ENCODE data around the gene ID2. TPM values are rescaled to one million over a fixed set of nuclear protein-coding genes. Genes with fewer than 3 reads are reported as not detected.

ID2 gene
- total RNA-seq, 1 experiment from 2014 or later, result 48.6 TPM

DNA sequence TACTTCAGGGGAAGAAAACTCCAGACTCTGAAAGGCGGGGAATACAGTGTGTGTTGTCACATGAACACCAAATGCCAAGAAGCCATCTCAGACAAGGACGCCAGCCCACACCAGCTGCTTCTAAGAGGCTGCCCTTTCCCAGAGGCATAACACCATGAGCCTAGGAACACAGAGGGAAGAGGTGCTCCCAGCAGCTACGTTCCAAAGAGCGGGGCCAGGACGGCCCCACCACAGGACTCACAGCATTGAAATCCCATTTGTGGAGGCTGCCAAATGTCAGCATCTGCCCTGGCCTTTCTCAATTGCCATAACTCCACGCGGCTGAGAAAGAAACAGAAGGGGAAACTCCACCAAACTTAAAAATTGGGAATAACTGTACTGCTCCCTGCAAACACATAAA is 20.1 kb upstream of the ID2 start:
- Histone ChIP-seq H2BK5ac (ENCODE audit: insufficient read length, low read length) (no peak overlapping the region), H2AFZ (ENCODE audit: low read length) (no peak overlapping the region), H2AK5ac (ENCODE audit: insufficient read length, low read length) (no peak overlapping the region), H3K4me1 (ENCODE audit: insufficient read depth, low read length) (no peaks in the 10 kb centered on the region), H3K18ac (ENCODE audit: insufficient read length, low read depth, low read length) (no peak overlapping the region), H2BK15ac (ENCODE audit: low read depth, low read length) (no peak overlapping the region), H3T11ph (ENCODE audit: low read length) (no peak overlapping the region), H3K4me2 (ENCODE audit: insufficient read depth, insufficient read length, low read length) (no peak overlapping the region), H4K20me1 (ENCODE audit: control insufficient read depth, insufficient read depth, insufficient read length) (no peaks in the 10 kb centered on the region), H3K9ac (ENCODE audit: extremely low read depth, insufficient read length, low read length) (no peak overlapping the region), H3K9me3 (ENCODE audit: control insufficient read depth, low read depth, low read length) (no peaks in the 10 kb centered on the region), H2BK12ac (ENCODE audit: insufficient read length, low read depth, low read length) (no peak overlapping the region), H2BK20ac (ENCODE audit: low read depth, low read length, poor library complexity, severe bottlenecking) (no peak overlapping the region), H4K8ac (replicated peaks; ENCODE audit: insufficient read length, low read depth, low read length) (no peak overlapping the region), H4K91ac (ENCODE audit: insufficient read length, low read depth, low read length) (no peak overlapping the region), H3K23me2 (ENCODE audit: insufficient read length, low read depth, low read length, poor library complexity, severe bottlenecking) (no peaks in the 10 kb centered on the region), H3K23ac (ENCODE audit: insufficient read length, low read depth, low read length) (no peak overlapping the region), H3K14ac (ENCODE audit: insufficient read depth, low read length) (no peak overlapping the region), H3K4ac (ENCODE audit: low read depth, low read length) (no peak overlapping the region), H3K79me1 (ENCODE audit: insufficient read depth, low read depth, low read length, poor library complexity, severe bottlenecking) (no peaks in the 10 kb centered on the region), H2BK120ac (ENCODE audit: low read depth, low read length, poor library complexity, severe bottlenecking) (no peak overlapping the region), H3K27me3 (ENCODE audit: insufficient read depth, low read length) (no peaks in the 10 kb centered on the region), H4K5ac (ENCODE audit: insufficient read length, low read depth, low read length) (no peak overlapping the region), H3K79me2 (ENCODE audit: insufficient read depth, low read length) (no peaks in the 10 kb centered on the region), H3K27ac (ENCODE audit: insufficient read length, low read depth, low read length) (no peak overlapping the region), H3K56ac (ENCODE audit: insufficient read length, low read depth, low read length) (no peak overlapping the region)
- TF ChIP-seq CTCF (conservative IDR thresholded peaks at IDR 0.05), result no peak
- Mint-ChIP-seq H3K4me3 (no peak overlapping the region), H3K27ac (no peak overlapping the region), H3K36me3 (ENCODE audit: insufficient read depth in 1 of 3, low read depth in 3 of 3) (no peaks in the 10 kb centered on the region; a peak in 1 of 7 replicates), H3K4me1 (peaks cover 8 to 13% of the 10 kb centered on the region in 2 experiments), H3K27me3 (ENCODE audit: low read depth) (peaks cover 4% of the 10 kb centered on the region; the same call in 1 of the 2 replicates), H3K9me3 (peaks cover 0 to 2% of the 10 kb centered on the region in 2 experiments; a peak in 3 of 5 replicates)
- DNase-seq, result no peak
- WGBS (ENCODE audit: extremely low coverage, insufficient read length, low lambda C conversion rate), result no CpG with 5 or more reads among the region's 7 CpGs
